IPS-18a (cell line): ENCODE measurements around the gene SPC24.
"Not testable (repeated sequence)": the region's sequence is repeated elsewhere in the genome, so short reads cannot be mapped to it uniquely, and the experiment has no call there.

Experiments used
- H3K27ac ChIP-seq: one replicate; pipeline ENCODE4 v1.5.1; 2013; ENCODE audit warnings: low read length
- H3K27me3 ChIP-seq: one replicate; pipeline ENCODE4 v1.6.1; 2013; ENCODE audit warnings: mild to moderate bottlenecking, low read length; ENCODE audit not compliant: control insufficient read depth, insufficient read depth
- H3K36me3 ChIP-seq: one replicate; pipeline ENCODE4 v1.6.1; 2013; ENCODE audit warnings: low read depth, low read length; ENCODE audit not compliant: control insufficient read depth
- H3K4me1 ChIP-seq: one replicate; pipeline ENCODE4 v1.6.1; 2013; ENCODE audit warnings: low read depth, low read length; ENCODE audit not compliant: control insufficient read depth
- H3K4me3 ChIP-seq: one replicate; pipeline ENCODE4 v1.5.1; 2013; ENCODE audit warnings: low read length
- H3K9ac ChIP-seq: one replicate; pipeline ENCODE4 v1.6.1; 2013; ENCODE audit warnings: mild to moderate bottlenecking, low read length, moderate library complexity
- H3K9me3 ChIP-seq: one replicate; pipeline ENCODE4 v1.6.1; 2013; ENCODE audit warnings: low read depth, low read length; ENCODE audit not compliant: control insufficient read depth

Gene SPC24

GRCh38 chr19:11172576-11172975 lies 17.0 kb upstream of the SPC24 start:
- H3K27me3 ChIP-seq: no peaks in the 10 kb centered on the region
- H3K9me3 ChIP-seq: no peaks in the 10 kb centered on the region
- no peaks in the 10 kb centered on the region for H3K4me1 ChIP-seq
- H3K27ac ChIP-seq: no peak overlapping the region
- H3K36me3 ChIP-seq: peaks cover 23% of the 10 kb centered on the region
- H3K9ac ChIP-seq: no peak overlapping the region
- no peak overlapping the region for H3K4me3 ChIP-seq

GRCh38 chr19:11171144-11171543 lies 15.6 kb upstream of the SPC24 start:
- peaks cover 19% of the 10 kb centered on the region for H3K36me3 ChIP-seq
- no peak overlapping the region for H3K9ac ChIP-seq
- no peak overlapping the region for H3K4me3 ChIP-seq
- no peaks in the 10 kb centered on the region for H3K27me3 ChIP-seq
- H3K9me3 ChIP-seq: no peaks in the 10 kb centered on the region
- H3K27ac ChIP-seq: no peak overlapping the region
- H3K4me1 ChIP-seq: no peaks in the 10 kb centered on the region

GRCh38 chr19:11169896-11170678 lies 14.5 kb upstream of the SPC24 start:
- no peak overlapping the region for H3K4me3 ChIP-seq
- H3K4me1 ChIP-seq: no peaks in the 10 kb centered on the region
- H3K27ac ChIP-seq: no peak overlapping the region
- no peak overlapping the region for H3K9ac ChIP-seq
- no peaks in the 10 kb centered on the region for H3K9me3 ChIP-seq
- no peaks in the 10 kb centered on the region for H3K27me3 ChIP-seq
- H3K36me3 ChIP-seq: peaks cover 19% of the 10 kb centered on the region

GRCh38 chr19:11168568-11168967 lies 13.0 kb upstream of the SPC24 start:
- no peaks in the 10 kb centered on the region for H3K9me3 ChIP-seq
- H3K4me3 ChIP-seq: no peak overlapping the region
- H3K4me1 ChIP-seq: no peaks in the 10 kb centered on the region
- no peak overlapping the region for H3K9ac ChIP-seq
- H3K27ac ChIP-seq: no peak overlapping the region
- H3K36me3 ChIP-seq: peaks cover 16% of the 10 kb centered on the region
- no peaks in the 10 kb centered on the region for H3K27me3 ChIP-seq

- Histone ChIP-seq H3K4me3 (no peak overlapping the region), H3K27me3 (no peaks in the 10 kb centered on the region), H3K36me3 (peaks cover 10% of the 10 kb centered on the region), H3K9me3 (no peaks in the 10 kb centered on the region), H3K27ac (no peak overlapping the region), H3K9ac (no peak overlapping the region), H3K4me1 (no peaks in the 10 kb centered on the region)
These were observed 10.9 kb upstream of the SPC24 start for GRCh38 chr19:11166281-11167142.

GRCh38 chr19:11165486-11166030 lies 10.0 kb upstream of the SPC24 start:
- no peaks in the 10 kb centered on the region for H3K9me3 ChIP-seq
- H3K9ac ChIP-seq: no peak overlapping the region
- H3K27me3 ChIP-seq: no peaks in the 10 kb centered on the region
- H3K4me3 ChIP-seq: no peak overlapping the region
- peaks cover 10% of the 10 kb centered on the region for H3K36me3 ChIP-seq
- H3K4me1 ChIP-seq: no peaks in the 10 kb centered on the region
- no peak overlapping the region for H3K27ac ChIP-seq

- no peaks in the 10 kb centered on the region for H3K4me1 ChIP-seq
- no peak overlapping the region for H3K27ac ChIP-seq
- H3K9me3 ChIP-seq: no peaks in the 10 kb centered on the region
- H3K9ac ChIP-seq: no peak overlapping the region
- no peak overlapping the region for H3K4me3 ChIP-seq
- no peaks in the 10 kb centered on the region for H3K27me3 ChIP-seq
- H3K36me3 ChIP-seq: peaks cover 10% of the 10 kb centered on the region
These were observed 9.4 kb upstream of the SPC24 start for GRCh38 chr19:11164879-11165406.

GRCh38 chr19:11164296-11164695 lies 8.7 kb upstream of the SPC24 start:
- H3K4me1 ChIP-seq: no peaks in the 10 kb centered on the region
- no peak overlapping the region for H3K27ac ChIP-seq
- H3K9me3 ChIP-seq: no peaks in the 10 kb centered on the region
- H3K27me3 ChIP-seq: no peaks in the 10 kb centered on the region
- H3K36me3 ChIP-seq: peaks cover 4% of the 10 kb centered on the region
- no peak overlapping the region for H3K4me3 ChIP-seq
- no peak overlapping the region for H3K9ac ChIP-seq

GRCh38 chr19:11160440-11160768 lies 4.8 kb upstream of the SPC24 start:
- H3K9me3 ChIP-seq, H3K9ac ChIP-seq, H3K27ac ChIP-seq, H3K4me1 ChIP-seq, H3K27me3 ChIP-seq, H3K36me3 ChIP-seq, H3K4me3 ChIP-seq: not testable (repeated sequence)

- no peaks in the 10 kb centered on the region for H3K9me3 ChIP-seq
- no peak overlapping the region for H3K9ac ChIP-seq
- no peak overlapping the region for H3K27ac ChIP-seq
- H3K4me1 ChIP-seq: no peaks in the 10 kb centered on the region
- H3K36me3 ChIP-seq: no peaks in the 10 kb centered on the region
- H3K27me3 ChIP-seq: no peaks in the 10 kb centered on the region
- H3K4me3 ChIP-seq: no peak overlapping the region
These were observed 4.2 kb upstream of the SPC24 start for GRCh38 chr19:11159598-11160439.

- Histone ChIP-seq H3K9ac (peak overlapping the region; percentile 87), H3K4me1 (peaks cover 4% of the 10 kb centered on the region), H3K27me3 (no peaks in the 10 kb centered on the region), H3K27ac (no peak overlapping the region), H3K9me3 (no peaks in the 10 kb centered on the region), H3K4me3 (peak overlapping the region; percentile 73), H3K36me3 (no peaks in the 10 kb centered on the region)
These were observed 917 bp downstream of the SPC24 start for GRCh38 chr19:11154683-11155047.
